ENCODE results near the gene PDGFD. TPM values are rescaled to one million over a fixed set of nuclear protein-coding genes. Genes with fewer than 3 reads are reported as not detected.

The PDGFD gene
- total RNA-seq, 1 experiment from 2014 or later, result 14.4 TPM

DNA sequence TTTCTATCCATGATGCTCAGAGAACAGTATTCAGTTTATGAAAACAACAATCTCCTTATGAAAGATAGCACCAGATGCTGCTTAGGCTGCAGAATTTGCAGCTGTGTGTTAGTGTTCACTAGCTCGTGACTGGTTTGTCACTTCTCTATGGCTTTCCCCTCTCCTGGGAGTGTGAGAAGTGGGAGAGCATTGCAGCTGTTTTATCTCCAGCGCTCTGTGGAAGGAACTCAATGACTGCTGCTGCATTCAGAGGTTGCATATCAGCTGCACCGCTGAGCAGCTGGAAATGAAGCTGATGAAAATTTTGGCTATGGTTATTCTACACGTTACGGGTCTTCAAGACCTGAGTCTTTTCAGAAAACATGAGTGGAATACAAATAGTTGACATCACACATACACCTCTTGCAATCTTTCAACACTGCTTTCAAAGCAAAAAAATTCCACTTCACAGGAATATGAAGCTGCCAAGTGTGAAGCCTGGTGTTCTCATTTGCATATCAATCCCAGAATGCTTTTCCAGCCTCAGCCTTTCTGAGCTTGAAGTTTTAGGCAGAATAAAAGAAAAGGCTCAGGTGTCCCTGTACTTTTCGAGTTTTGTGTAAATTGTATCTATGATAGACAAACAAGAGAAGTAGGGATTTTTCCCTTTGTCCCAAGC, 276.8 kb downstream of the PDGFD start:
- no peak for DNase-seq (ENCODE audit: low spot score)

DNA sequence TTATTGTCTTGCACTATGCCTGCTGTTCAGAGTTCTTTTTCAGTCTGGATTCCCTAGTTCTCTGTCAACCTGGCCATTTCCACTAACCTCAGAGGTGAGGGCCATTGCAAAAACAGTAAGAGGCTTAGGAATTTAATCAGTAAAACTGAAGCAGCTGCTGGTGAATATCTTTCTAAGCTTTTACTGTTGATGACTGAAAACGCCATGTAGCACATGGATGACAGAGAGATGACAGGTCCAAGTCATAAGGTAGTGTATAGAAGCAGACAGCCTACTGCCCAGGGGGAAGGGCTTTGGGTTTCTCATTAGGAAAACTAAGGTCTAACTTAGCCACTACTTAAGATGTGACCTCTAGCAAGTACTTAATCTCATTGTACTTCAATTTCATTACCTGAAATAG, 280.1 kb downstream of the PDGFD start:
- DNase-seq (ENCODE audit: low spot score), result no peak

DNA sequence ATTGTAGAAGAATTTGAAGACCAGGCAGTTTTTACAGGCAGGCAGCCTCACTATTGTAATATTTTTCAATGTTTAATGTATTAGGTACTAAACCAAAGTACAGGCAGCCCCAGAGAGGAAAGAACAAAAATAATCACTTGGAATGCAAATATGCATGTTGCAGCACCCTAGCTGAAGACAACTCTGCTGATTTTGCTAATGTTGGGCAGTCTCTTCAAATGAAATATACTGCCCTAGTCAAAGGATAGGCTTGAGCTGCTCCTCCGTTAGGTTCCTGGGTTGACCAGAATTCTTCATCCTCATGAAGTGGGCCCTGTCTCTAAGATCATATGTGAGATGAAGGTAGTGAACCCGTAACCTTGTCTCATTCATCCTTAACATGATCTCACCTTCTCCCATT, 280.7 kb downstream of the PDGFD start:
- DNase-seq (ENCODE audit: low spot score), result no peak

DNA sequence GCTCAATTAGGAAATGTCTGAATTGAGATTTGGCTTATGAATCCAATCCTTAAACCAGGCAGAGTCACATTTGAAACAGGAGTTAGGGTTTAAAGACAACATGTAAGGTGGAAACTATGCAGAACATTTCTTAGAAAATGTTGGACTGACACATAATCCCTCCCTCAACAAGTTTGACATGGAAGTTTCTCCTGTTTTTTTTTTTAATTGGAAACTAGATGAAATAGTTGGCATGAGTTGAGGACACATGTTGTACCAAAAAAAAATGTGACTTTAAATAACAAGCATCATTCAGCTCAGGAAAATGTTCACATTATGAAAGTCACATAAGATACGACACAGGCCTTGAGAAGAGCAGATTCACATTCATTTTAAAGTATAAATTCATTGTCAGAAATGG, 282.4 kb downstream of the PDGFD start:
- DNase-seq (ENCODE audit: low spot score), result no peak

DNA sequence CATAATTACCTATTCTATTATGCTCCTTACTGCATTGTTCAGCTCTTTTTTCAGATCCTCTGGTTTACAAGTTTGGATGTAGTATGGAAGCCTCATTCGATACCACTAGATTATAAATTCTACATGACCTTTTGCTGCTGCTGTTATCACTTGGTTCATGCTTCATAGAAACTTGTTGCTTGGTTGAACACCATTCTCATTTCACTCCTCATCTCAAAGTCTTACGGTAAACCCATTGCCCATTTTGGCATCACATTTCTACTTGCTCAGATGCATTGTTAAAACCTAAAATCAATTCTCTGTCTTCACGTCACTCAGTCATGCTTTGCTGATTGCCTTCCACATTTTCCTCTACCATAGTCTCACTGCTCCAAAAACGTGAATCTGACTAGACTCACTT, 283.0 kb downstream of the PDGFD start:
- no peak for DNase-seq (ENCODE audit: low spot score)

DNA sequence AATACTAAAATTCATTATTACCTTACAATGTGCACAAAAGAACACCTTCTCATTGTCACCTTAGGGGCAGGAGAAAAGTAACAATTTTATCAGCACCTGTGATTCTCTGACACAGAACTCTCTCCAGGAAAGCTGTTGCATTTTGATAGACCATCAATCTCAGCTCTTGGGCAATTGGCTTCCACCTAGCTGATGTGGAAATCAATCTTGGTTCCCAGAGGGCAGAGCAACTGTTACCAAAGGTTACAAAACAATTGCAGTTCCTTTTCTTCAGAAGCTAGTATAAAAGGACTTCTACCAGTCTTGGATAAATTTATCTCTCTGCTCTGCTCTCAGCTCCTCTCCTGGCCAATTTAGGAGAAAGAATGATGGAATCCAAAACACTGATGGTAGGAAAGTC, 285.3 kb downstream of the PDGFD start:
- no peak for DNase-seq (ENCODE audit: low spot score)

DNA sequence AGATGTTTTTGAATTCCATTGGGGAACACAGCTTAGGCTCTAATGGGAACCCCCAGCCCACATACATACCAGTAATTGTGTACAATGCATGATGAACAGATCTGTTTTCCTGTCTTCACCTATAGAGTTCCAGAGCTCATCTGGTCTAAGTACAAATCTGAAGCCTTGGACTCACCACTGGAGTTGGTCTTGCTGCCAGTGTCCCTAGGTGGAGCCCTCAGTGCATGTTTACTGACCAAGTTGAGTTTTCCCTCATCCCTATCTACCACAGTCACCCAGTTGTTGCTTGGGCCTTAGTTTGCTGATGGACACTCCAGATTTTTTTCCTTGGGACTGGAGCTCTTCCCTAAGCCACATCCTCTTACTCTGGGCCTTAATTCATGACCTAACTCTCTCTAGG, 286.7 kb downstream of the PDGFD start:
- no peak for DNase-seq (ENCODE audit: low spot score)

DNA sequence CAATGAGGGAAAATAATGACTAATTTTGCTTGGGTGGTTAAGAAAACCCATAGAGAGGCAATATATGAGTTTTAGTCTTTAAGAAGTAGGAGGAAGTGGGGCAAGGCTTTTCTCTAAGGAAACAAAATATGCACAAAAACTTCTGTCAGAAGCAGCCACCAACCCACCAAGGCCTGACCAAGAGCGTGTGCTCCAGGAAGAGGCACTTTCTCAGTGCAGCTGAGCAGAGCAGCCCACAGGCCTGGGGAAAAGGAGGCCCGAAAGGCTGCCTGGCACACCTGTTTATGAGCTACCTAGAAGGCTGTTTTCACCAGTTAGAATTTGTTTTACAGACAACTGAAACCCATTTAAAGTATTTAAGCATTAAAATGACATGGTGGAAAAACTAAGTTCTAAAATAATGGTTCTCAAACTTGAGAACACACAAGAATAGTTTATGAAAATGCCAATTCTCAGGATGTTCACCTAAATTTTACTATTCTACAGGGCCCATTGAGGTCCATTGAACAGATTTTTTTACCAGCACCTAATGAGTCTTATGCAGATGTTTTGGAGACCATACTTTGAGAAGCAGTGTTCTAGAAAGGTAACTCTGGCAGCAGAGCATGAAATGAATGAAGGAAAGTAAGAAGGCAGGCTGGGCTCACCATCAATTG, 288.0 kb downstream of the PDGFD start:
- no peak for DNase-seq (ENCODE audit: low spot score)

DNA sequence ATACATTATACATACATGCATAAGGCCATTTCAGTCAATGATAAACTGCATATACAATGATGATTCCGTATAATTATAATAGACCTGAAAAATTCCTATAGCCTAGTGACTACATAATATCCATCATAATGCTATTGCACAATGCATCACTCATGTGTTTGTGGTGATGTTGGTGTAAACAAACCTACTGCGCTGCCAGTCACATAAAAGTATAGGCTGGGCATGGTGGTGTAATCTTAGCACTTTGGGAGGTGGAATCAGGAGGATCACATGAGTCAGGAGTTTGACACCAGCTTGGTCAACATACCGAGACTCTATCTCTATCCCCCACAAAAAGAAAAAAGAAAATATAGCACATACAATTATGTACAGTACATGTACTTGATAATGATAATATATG, 291.2 kb downstream of the PDGFD start:
- no peak for DNase-seq (ENCODE audit: low spot score)

DNA sequence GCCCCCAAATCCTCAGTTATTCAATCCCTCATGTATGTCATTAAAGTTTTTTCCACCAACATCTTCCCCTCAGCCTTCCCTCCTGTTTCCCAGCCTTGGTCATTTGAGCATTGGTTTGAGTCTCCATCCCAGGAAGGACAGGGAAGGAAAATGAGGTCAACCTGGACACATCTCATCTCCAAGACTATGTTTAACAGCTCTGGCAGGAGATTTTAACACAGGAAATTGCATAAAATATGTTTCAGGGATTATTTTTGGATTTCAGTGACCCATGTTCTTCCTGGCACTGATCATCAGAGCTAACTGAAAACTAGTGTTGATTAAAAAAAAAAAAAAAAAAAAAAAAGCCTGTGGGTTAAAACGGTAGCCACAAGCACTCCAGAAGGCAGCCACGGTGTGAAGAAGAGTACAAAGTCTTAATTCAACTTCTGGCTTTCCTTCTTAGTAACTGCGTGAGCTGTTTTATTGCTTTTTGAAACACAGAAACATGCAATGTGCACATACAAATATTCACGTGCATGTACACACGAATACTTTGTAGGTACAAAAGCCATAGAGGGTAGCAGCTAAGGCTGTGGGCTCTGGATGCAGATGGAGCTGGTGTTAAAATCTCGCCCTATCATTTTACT, 291.9 kb downstream of the PDGFD start:
- DNase-seq (ENCODE audit: low spot score), result no peak

DNA sequence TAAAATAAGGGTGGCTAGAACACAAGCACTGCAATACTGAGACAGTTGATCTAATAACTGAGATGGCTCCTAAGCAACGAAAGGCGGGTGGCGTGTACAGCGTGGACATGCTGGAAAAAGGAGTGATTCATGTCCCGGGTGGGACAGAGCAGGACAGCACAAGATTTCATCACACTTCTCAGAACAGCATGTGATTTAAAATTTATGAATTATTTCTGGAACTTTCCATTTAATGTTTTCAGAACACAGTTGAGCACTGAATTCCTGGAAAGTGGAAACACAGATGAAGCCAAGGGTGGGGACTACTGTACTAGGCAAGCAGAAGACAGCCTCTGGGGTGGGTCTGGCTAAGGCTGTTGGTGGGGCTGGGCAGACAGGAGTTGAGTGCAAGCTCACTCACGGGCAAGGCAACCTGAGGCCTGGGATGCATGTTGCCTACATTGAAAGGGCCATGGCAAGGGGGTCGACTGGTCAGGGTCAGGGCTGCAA, 293.1 kb downstream of the PDGFD start:
- no peak for DNase-seq (ENCODE audit: low spot score)

DNA sequence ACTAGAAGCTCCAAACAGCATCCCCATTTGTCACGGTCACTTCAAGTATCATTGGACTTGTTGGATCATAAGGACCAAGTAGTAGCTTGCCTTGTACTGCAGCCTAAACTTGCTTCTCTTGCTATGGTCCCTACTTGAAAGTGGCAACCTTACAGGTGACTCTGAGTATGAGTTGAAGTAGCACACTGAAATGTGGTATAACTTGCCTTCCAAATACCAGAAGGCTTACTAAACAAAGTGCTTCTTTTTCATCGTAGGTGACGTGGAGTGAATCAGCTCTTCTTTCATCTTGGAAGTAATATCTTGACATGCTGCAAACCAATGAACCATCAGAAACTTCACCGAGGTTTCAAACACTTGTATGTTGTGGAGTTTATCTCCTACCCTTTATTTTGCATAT, 296.5 kb downstream of the PDGFD start:
- no peak for DNase-seq (ENCODE audit: low spot score)

DNA sequence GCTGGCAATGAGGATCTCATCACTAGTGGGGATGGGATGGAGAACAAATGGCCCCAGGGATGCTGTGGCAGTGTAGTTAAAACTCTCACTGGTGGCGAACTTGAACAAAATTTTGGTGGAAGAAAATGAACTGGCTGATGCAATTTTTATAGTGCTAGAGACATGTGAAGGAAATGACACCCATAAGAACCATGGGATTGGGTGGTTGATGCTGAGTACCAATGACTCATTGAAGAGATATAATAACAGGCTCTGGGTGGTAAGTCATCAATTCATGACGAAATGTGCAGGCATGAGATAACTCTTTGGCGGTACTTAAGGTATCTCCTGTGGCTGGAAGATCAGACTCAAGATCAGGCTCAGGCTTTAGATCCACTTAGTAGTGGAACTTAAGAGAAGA, 300.4 kb downstream of the PDGFD start:
- peak; percentile 12 for DNase-seq (ENCODE audit: low spot score)

DNA sequence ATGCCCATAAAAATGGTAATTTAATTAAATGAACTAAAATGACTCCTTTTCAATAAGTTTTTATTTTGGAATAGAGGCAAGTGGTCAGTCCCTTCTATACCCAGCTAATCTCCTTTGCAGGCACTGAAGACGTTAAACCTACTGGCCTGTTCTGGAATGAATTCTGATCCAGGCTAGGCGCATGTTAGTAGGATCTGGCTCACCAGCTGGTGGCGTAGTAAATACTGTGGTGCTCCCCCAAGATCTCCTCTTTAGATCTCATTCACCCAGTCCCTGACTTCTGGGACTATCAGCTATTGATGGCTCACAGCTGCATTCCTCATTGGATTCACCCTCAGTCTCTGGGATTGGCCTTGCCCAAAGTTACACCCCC, 301.2 kb downstream of the PDGFD start:
- no peak for DNase-seq (ENCODE audit: low spot score)

DNA sequence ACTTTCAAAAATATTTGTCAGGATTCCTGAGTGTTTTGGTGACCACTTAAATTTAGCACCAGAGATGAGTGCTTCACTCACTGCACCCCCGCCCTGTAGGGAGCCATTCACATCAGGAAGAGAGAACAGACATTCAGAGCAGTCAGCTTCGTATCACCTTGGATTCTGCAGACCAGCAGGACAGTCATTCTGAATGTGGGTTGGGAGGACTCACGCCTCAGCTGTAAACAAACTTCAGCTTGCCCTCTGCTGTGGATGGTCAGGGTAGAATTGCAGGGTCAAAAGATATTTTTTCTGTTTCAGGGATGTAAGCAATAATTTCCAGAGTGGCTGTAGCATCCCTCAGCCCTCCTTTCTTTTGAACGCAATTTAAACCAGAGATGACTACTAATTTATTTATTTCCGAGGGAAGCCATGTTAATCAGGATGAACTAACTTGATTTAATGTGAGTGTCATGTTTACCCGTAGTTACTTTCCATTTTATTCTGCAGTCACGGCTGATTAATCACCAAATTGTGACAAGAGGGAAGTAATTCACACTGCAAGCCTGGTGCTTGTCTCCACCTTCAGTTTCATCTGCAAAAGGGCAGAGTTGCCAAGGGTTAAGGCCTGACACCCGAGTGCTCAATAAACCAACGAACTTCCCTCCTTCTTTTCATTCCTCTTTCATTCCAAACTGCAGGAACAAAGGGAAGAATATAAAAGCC, 301.7 kb downstream of the PDGFD start:
- no peak for DNase-seq (ENCODE audit: low spot score)

Other genes starting within 250 kb of the PDGFD start
- not detected in 2 replicates for gene DDI1, start 127.5 kb downstream of the PDGFD start, total RNA-seq (2014; rRNA removed; shearing (Covaris generic))

All from A172 (cell line).